HEK293 (cell line): ENCODE data around the gene IRX6.

Source experiments
- CTCF ChIA-PET: fragments of 350-600 bp; formaldehyde crosslinking; extraction: SDS; loops from one replicate; lab custom pipeline; 2021; ENCODE audit warnings: antibody characterized with exemption; lab: Yijun Ruan, JAX
- POLR2A ChIA-PET: fragments of 300-600 bp; formaldehyde crosslinking; extraction: SDS; loops from one replicate; lab custom pipeline; 2020; ENCODE audit warnings: antibody characterized with exemption, inconsistent platforms; lab: Yijun Ruan, JAX
- H3K27ac ChIP-seq: fragments of 200-500 bp; sonication (Bioruptor generic); 2 replicates; pipeline ENCODE4 v1.5.1; 2014; ENCODE audit warnings: low read depth, low read length, control low read depth, inconsistent platforms; ENCODE audit errors: extremely low read depth
- H3K36me3 ChIP-seq, 2 experiments: fragments of 200-500 bp in 1 of 2; sonication (Bioruptor generic) in 1 of 2; 1 replicate in 1 of 2; 2 replicates in 1 of 2; pipeline ENCODE4 v1.5.1; 2014 to 2017; ENCODE audit warnings: inconsistent platforms in 2 of 2, low read length in 2 of 2; ENCODE audit not compliant: control insufficient read depth in 2 of 2, insufficient read depth in 1 of 2
- H3K4me1 ChIP-seq: fragments of 200-500 bp; sonication (Bioruptor generic); 2 replicates; pipeline ENCODE4 v1.5.1; 2014; ENCODE audit warnings: mild to moderate bottlenecking, low read length, inconsistent platforms; ENCODE audit not compliant: control insufficient read depth, insufficient read depth
- H3K4me3 ChIP-seq: 2 replicates; pipeline ENCODE4 v1.5.1; 2011; ENCODE audit warnings: low read depth, mild to moderate bottlenecking, control low read depth, low read length, moderate library complexity
- H3K9me3 ChIP-seq: fragments of 200-500 bp; sonication (Bioruptor generic); 2 replicates; pipeline ENCODE4 v1.5.1; 2014; ENCODE audit warnings: low read depth, low read length, inconsistent platforms; ENCODE audit not compliant: control insufficient read depth, insufficient read depth
- EGR2 ChIP-seq: fragments of 450-650 bp; formaldehyde crosslinking; IDR thresholded peaks from 2 replicates; pipeline ENCODE4 v1.5.1; 2016; ENCODE audit warnings: low read depth, missing biosample characterization, missing genetic modification characterization
- GFI1B ChIP-seq: fragments of 450-650 bp; formaldehyde crosslinking; IDR thresholded peaks from 2 replicates; pipeline ENCODE4 v1.5.1; 2016; ENCODE audit warnings: missing biosample characterization, missing genetic modification characterization
- HOXC10 ChIP-seq: sonication (generic); formaldehyde crosslinking; IDR thresholded peaks from 2 replicates; pipeline ENCODE4 v1.8.1; 2023; ENCODE audit warnings: mild to moderate bottlenecking, missing genetic modification reagents
- KLF8 ChIP-seq: fragments of 450-650 bp; formaldehyde crosslinking; IDR thresholded peaks from 2 replicates; pipeline ENCODE4 v1.5.1; 2016; ENCODE audit warnings: missing biosample characterization, missing genetic modification characterization
- ZNF157 ChIP-seq: fragments of 450-650 bp; formaldehyde crosslinking; IDR thresholded peaks from 2 replicates; pipeline ENCODE4 v1.5.1; 2016; ENCODE audit warnings: missing biosample characterization, missing genetic modification characterization
- ZNF24 ChIP-seq: fragments of 450-650 bp; formaldehyde crosslinking; IDR thresholded peaks from 2 replicates; pipeline ENCODE4 v1.5.1; 2016; ENCODE audit warnings: missing biosample characterization, missing genetic modification characterization
- ZNF324 ChIP-seq: fragments of 450-650 bp; formaldehyde crosslinking; IDR thresholded peaks from 2 replicates; pipeline ENCODE4 v1.5.1; 2016; ENCODE audit warnings: missing biosample characterization, missing genetic modification characterization
- ZNF335 ChIP-seq: fragments of 450-650 bp; formaldehyde crosslinking; conservative IDR thresholded peaks from 2 replicates; pipeline ENCODE4 v1.5.1; 2016; ENCODE audit warnings: missing biosample characterization, missing genetic modification characterization
- ZNF366 ChIP-seq: fragments of 450-650 bp; formaldehyde crosslinking; conservative IDR thresholded peaks from 2 replicates; pipeline ENCODE4 v1.5.1; 2016; ENCODE audit warnings: missing biosample characterization, missing genetic modification characterization
- ZNF510 ChIP-seq: fragments of 450-650 bp; formaldehyde crosslinking; IDR thresholded peaks from 2 replicates; pipeline ENCODE4 v1.5.1; 2018; ENCODE audit warnings: mild to moderate bottlenecking, missing genetic modification characterization, missing biosample characterization; ENCODE audit not compliant: insufficient replicate concordance
- ZNF529 ChIP-seq: fragments of 450-650 bp; formaldehyde crosslinking; IDR thresholded peaks from 2 replicates; pipeline ENCODE4 v1.5.1; 2017; ENCODE audit warnings: missing genetic modification characterization, missing biosample characterization; ENCODE audit not compliant: insufficient replicate concordance
- ZNF558 ChIP-seq: fragments of 450-650 bp; formaldehyde crosslinking; IDR thresholded peaks from 2 replicates; pipeline ENCODE4 v1.5.1; 2016; ENCODE audit warnings: missing biosample characterization, missing genetic modification characterization
- ZNF621 ChIP-seq: fragments of 450-650 bp; formaldehyde crosslinking; IDR thresholded peaks from 2 replicates; pipeline ENCODE4 v1.5.1; 2017; ENCODE audit warnings: missing biosample characterization, missing genetic modification characterization
- ZNF623 ChIP-seq: fragments of 450-650 bp; formaldehyde crosslinking; IDR thresholded peaks from 2 replicates; pipeline ENCODE4 v1.5.1; 2016; ENCODE audit warnings: missing biosample characterization, missing genetic modification characterization
- ZNF658 ChIP-seq: fragments of 450-650 bp; formaldehyde crosslinking; IDR thresholded peaks from 2 replicates; pipeline ENCODE4; 2016; ENCODE audit warnings: missing biosample characterization, missing genetic modification characterization
- ZNF791 ChIP-seq: fragments of 450-650 bp; formaldehyde crosslinking; IDR thresholded peaks from 2 replicates; pipeline ENCODE4 v1.5.1; 2016; ENCODE audit warnings: missing biosample characterization, missing genetic modification characterization
- ZNF792 ChIP-seq: fragments of 450-650 bp; formaldehyde crosslinking; IDR thresholded peaks from 2 replicates; pipeline ENCODE4 v1.5.1; 2016; ENCODE audit warnings: missing biosample characterization, missing genetic modification characterization
- ZSCAN23 ChIP-seq: fragments of 450-650 bp; formaldehyde crosslinking; IDR thresholded peaks from 2 replicates; pipeline ENCODE4 v1.5.1; 2016; ENCODE audit warnings: missing biosample characterization, missing genetic modification characterization
- TF ChIP-seq, protein P1 (sequence below): fragments of 450-650 bp; formaldehyde crosslinking; IDR thresholded peaks from 2 replicates; pipeline ENCODE4 v1.5.1; 2017; ENCODE audit warnings: missing biosample characterization, missing genetic modification characterization
- TF ChIP-seq, protein P2 (sequence below): fragments of 450-650 bp; formaldehyde crosslinking; IDR thresholded peaks from 2 replicates; pipeline ENCODE4 v1.5.1; 2016; ENCODE audit warnings: missing biosample characterization, missing genetic modification characterization
- TF ChIP-seq, protein P3 (sequence below): fragments of 450-650 bp; formaldehyde crosslinking; IDR thresholded peaks from 2 replicates; pipeline ENCODE4 v1.5.0; 2017; ENCODE audit warnings: missing biosample characterization, missing genetic modification characterization, borderline replicate concordance
- TF ChIP-seq, protein P4 (sequence below): fragments of 450-650 bp; IDR thresholded peaks from 2 replicates; pipeline ENCODE4 v1.5.1; 2018; ENCODE audit warnings: missing biosample characterization, missing genetic modification characterization
- TF ChIP-seq, protein P5 (sequence below): fragments of 450-650 bp; formaldehyde crosslinking; IDR thresholded peaks from 2 replicates; pipeline ENCODE4 v1.5.1; 2016; ENCODE audit warnings: missing biosample characterization, missing genetic modification characterization
- TF ChIP-seq, protein P6 (sequence below): fragments of 450-650 bp; formaldehyde crosslinking; IDR thresholded peaks from 2 replicates; pipeline ENCODE4 v1.5.1; 2016; ENCODE audit warnings: missing biosample characterization, missing genetic modification characterization

IRX6 gene

DNA sequence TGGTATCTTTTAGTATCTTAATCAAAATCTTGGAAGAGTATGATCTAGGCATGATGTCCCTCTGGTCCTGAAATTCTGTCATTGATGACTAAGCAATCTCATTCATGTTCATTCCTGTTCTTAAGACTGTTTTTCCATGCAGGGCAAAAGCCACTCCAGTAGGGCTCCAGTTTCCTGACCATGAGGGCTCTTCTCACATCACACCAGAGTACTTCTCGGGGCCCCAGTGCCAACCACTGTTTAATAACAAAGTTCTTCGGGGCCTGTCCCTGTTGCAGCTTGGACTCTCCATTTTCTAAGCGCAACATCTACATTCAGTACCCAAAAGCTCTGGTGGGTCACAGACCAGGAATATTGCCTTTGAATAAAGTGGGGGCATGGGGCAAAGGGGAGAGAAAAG is 52.0 kb downstream of the IRX6 start:
- ChIA-PET CTCF (no interaction called here), POLR2A (no interaction called here)
- Histone ChIP-seq H3K4me1 (no peaks in the 10 kb centered on the region), H3K27ac (no peak overlapping the region), H3K36me3 (no peaks in the 10 kb centered on the region), H3K4me3 (no peak overlapping the region), H3K9me3 (no peaks in the 10 kb centered on the region)
- TF ChIP-seq EGR2 (tag by site-specific recombination), result no peak
- TF ChIP-seq, protein P1, sequence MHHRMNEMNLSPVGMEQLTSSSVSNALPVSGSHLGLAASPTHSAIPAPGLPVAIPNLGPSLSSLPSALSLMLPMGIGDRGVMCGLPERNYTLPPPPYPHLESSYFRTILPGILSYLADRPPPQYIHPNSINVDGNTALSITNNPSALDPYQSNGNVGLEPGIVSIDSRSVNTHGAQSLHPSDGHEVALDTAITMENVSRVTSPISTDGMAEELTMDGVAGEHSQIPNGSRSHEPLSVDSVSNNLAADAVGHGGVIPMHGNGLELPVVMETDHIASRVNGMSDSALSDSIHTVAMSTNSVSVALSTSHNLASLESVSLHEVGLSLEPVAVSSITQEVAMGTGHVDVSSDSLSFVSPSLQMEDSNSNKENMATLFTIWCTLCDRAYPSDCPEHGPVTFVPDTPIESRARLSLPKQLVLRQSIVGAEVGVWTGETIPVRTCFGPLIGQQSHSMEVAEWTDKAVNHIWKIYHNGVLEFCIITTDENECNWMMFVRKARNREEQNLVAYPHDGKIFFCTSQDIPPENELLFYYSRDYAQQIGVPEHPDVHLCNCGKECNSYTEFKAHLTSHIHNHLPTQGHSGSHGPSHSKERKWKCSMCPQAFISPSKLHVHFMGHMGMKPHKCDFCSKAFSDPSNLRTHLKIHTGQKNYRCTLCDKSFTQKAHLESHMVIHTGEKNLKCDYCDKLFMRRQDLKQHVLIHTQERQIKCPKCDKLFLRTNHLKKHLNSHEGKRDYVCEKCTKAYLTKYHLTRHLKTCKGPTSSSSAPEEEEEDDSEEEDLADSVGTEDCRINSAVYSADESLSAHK (tag by site-specific recombination), result no peak
- no peak for TF ChIP-seq ZNF621 (tag by site-specific recombination)
- TF ChIP-seq, protein P2, sequence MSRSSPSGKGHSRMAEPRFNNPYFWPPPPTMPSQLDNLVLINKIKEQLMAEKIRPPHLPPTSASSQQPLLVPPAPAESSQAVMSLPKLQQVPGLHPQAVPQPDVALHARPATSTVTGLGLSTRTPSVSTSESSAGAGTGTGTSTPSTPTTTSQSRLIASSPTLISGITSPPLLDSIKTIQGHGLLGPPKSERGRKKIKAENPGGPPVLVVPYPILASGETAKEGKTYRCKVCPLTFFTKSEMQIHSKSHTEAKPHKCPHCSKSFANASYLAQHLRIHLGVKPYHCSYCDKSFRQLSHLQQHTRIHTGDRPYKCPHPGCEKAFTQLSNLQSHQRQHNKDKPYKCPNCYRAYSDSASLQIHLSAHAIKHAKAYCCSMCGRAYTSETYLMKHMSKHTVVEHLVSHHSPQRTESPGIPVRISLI (tag by site-specific recombination), result no peak
- no peak for TF ChIP-seq ZNF366
- TF ChIP-seq ZNF658, result no peak
- TF ChIP-seq KLF8 (tag by site-specific recombination), result no peak
- TF ChIP-seq ZSCAN23 (tag by site-specific recombination), result no peak
- TF ChIP-seq, protein P3, sequence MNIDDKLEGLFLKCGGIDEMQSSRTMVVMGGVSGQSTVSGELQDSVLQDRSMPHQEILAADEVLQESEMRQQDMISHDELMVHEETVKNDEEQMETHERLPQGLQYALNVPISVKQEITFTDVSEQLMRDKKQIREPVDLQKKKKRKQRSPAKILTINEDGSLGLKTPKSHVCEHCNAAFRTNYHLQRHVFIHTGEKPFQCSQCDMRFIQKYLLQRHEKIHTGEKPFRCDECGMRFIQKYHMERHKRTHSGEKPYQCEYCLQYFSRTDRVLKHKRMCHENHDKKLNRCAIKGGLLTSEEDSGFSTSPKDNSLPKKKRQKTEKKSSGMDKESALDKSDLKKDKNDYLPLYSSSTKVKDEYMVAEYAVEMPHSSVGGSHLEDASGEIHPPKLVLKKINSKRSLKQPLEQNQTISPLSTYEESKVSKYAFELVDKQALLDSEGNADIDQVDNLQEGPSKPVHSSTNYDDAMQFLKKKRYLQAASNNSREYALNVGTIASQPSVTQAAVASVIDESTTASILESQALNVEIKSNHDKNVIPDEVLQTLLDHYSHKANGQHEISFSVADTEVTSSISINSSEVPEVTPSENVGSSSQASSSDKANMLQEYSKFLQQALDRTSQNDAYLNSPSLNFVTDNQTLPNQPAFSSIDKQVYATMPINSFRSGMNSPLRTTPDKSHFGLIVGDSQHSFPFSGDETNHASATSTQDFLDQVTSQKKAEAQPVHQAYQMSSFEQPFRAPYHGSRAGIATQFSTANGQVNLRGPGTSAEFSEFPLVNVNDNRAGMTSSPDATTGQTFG (tag by site-specific recombination), result no peak
- TF ChIP-seq ZNF792 (tag by site-specific recombination), result no peak
- TF ChIP-seq ZNF623 (tag by site-specific recombination), result no peak
- no peak for TF ChIP-seq ZNF510 (tag by site-specific recombination)
- no peak for TF ChIP-seq ZNF791 (tag by site-specific recombination)
- no peak for TF ChIP-seq GFI1B
- TF ChIP-seq ZNF157 (tag by site-specific recombination), result no peak

DNA sequence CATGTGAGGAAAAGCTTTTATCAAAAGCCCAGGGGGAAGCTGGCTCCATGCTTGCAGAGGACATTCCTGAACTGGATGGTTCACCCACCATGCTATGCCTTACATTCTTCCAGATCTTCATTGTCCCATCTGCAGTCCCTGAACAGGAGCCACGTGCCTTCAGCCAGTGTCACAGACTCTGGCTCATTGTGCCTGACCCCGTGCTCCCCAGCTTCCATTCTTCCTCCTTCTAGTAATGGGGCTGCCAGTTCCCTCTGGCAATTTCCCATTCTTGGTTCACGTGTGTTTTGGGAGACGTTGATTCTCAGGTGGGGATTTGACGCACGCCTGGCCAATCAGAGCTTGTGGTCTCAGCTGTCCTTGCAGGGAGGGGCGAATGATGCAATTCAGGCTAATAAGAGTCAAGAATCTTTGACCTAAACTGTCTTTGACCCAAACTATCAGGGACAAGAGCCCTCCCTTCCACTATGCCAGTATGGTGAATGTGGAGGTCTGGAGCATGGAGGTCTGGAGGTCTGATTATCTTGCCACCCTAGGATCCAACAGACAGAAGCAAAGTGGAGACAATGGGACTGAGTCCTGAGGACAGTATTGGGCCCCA is 52.7 kb downstream of the IRX6 start:
- Histone ChIP-seq H3K36me3 (no peaks in the 10 kb centered on the region), H3K9me3 (no peaks in the 10 kb centered on the region), H3K4me3 (no peak overlapping the region), H3K27ac (no peak overlapping the region), H3K4me1 (no peaks in the 10 kb centered on the region)
- ChIA-PET CTCF (no interaction called here), POLR2A (no interaction called here)
- TF ChIP-seq, protein P4, sequence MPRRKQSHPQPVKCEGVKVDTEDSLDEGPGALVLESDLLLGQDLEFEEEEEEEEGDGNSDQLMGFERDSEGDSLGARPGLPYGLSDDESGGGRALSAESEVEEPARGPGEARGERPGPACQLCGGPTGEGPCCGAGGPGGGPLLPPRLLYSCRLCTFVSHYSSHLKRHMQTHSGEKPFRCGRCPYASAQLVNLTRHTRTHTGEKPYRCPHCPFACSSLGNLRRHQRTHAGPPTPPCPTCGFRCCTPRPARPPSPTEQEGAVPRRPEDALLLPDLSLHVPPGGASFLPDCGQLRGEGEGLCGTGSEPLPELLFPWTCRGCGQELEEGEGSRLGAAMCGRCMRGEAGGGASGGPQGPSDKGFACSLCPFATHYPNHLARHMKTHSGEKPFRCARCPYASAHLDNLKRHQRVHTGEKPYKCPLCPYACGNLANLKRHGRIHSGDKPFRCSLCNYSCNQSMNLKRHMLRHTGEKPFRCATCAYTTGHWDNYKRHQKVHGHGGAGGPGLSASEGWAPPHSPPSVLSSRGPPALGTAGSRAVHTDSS (tag by site-specific recombination), result no peak
- TF ChIP-seq HOXC10 (CRISPR knock-in tag) (no peak), ZNF335 (no peak), ZNF24 (tag by site-specific recombination) (no peak), ZNF529 (tag by site-specific recombination) (no peak), ZNF558 (tag by site-specific recombination) (no peak), ZNF324 (no peak)
- TF ChIP-seq, protein P5, sequence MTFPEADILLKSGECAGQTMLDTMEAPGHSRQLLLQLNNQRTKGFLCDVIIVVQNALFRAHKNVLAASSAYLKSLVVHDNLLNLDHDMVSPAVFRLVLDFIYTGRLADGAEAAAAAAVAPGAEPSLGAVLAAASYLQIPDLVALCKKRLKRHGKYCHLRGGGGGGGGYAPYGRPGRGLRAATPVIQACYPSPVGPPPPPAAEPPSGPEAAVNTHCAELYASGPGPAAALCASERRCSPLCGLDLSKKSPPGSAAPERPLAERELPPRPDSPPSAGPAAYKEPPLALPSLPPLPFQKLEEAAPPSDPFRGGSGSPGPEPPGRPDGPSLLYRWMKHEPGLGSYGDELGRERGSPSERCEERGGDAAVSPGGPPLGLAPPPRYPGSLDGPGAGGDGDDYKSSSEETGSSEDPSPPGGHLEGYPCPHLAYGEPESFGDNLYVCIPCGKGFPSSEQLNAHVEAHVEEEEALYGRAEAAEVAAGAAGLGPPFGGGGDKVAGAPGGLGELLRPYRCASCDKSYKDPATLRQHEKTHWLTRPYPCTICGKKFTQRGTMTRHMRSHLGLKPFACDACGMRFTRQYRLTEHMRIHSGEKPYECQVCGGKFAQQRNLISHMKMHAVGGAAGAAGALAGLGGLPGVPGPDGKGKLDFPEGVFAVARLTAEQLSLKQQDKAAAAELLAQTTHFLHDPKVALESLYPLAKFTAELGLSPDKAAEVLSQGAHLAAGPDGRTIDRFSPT (tag by site-specific recombination), result no peak
- TF ChIP-seq, protein P6, sequence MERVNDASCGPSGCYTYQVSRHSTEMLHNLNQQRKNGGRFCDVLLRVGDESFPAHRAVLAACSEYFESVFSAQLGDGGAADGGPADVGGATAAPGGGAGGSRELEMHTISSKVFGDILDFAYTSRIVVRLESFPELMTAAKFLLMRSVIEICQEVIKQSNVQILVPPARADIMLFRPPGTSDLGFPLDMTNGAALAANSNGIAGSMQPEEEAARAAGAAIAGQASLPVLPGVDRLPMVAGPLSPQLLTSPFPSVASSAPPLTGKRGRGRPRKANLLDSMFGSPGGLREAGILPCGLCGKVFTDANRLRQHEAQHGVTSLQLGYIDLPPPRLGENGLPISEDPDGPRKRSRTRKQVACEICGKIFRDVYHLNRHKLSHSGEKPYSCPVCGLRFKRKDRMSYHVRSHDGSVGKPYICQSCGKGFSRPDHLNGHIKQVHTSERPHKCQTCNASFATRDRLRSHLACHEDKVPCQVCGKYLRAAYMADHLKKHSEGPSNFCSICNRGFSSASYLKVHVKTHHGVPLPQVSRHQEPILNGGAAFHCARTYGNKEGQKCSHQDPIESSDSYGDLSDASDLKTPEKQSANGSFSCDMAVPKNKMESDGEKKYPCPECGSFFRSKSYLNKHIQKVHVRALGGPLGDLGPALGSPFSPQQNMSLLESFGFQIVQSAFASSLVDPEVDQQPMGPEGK (tag by site-specific recombination), result no peak
